A673 (cell line): ENCODE data around the gene METTL25.

Experiments used
- CTCF ChIP-seq: fragments of 300-800, 200-600 bp; sonication (generic); conservative IDR thresholded peaks from 2 replicates; pipeline ENCODE4 v1.5.1; 2017; ENCODE audit warnings: low read depth, mild to moderate bottlenecking, antibody characterized with exemption, low read length, moderate library complexity, mixed read lengths
- EZH2 ChIP-seq: fragments of 200-600 bp; sonication (generic); IDR thresholded peaks from 2 replicates; pipeline ENCODE4 v1.6.1; 2017; ENCODE audit warnings: borderline replicate concordance, low read depth, mild to moderate bottlenecking, mixed read lengths, antibody characterized with exemption, low read length; ENCODE audit not compliant: poor library complexity, severe bottlenecking

- TF ChIP-seq CTCF (no peak), EZH2 (no peak)
Measured at GRCh38 chr12:82434392-82434911, 76.1 kb downstream of the METTL25 start.
